IgD-negative memory B cell (primary cell): ENCODE measurements around the gene KRTAP4-6. TPM values are rescaled to one million over a fixed set of nuclear protein-coding genes. Genes with fewer than 3 reads are reported as not detected.
"Not testable (repeated sequence)": the region's sequence is repeated elsewhere in the genome, so short reads cannot be mapped to it uniquely, and the experiment has no call there.

Source experiments
- H3K27ac Mint-ChIP-seq, 3 donors: one replicate each; pipeline ENCODE4 v1.8.0; 2020 to 2022; ENCODE audit warnings: mild to moderate bottlenecking in 3 of 3, mixed read lengths in 3 of 3, moderate library complexity in 1 of 3
- H3K27me3 Mint-ChIP-seq: one replicate; pipeline ENCODE4 v1.8.0; 2021; ENCODE audit warnings: mixed read lengths
- H3K36me3 Mint-ChIP-seq: one replicate; pipeline ENCODE4 v1.8.0; 2020; ENCODE audit warnings: mild to moderate bottlenecking, mixed read lengths
- H3K4me1 Mint-ChIP-seq, 3 donors: one replicate each; pipeline ENCODE4 v1.8.0; 2020 to 2022; ENCODE audit warnings: mixed read lengths in 3 of 3, mild to moderate bottlenecking in 1 of 3
- H3K4me3 Mint-ChIP-seq, 4 donors: one replicate each; pipeline ENCODE4 v1.8.0; 2020 to 2022; ENCODE audit warnings: mild to moderate bottlenecking in 4 of 4, mixed read lengths in 4 of 4, moderate library complexity in 3 of 4
- H3K9me3 Mint-ChIP-seq, 3 donors: one replicate each; pipeline ENCODE4 v1.8.0; 2020 to 2021; ENCODE audit warnings: mixed read lengths in 3 of 3, mild to moderate bottlenecking in 1 of 3
- polyA plus RNA-seq: library from polyadenylated mRNA; unstranded; fragments of 300-500 nt; fragmentation: Illumina TruSeq; gene quantifications from one replicate; pipeline ENCODE4 v1.2.3, GENCODE V29; 2021

KRTAP4-6 gene
- polyA plus RNA-seq: not detected

- peak within 1 kb of the TSS in 1 of 4 donors; percentile 1 for H3K4me3 Mint-ChIP-seq
- H3K27me3 Mint-ChIP-seq: peaks cover 3% of the 10 kb centered on the region
- H3K9me3 Mint-ChIP-seq: peaks cover 11 to 32% (median 11%) of the 10 kb centered on the region in 3 donors
- no peaks in the 10 kb centered on the region for H3K36me3 Mint-ChIP-seq
- peaks cover 1 to 7% (median 4%) of the 10 kb centered on the region in 3 donors for H3K4me1 Mint-ChIP-seq
- no peak within 1 kb of the TSS for H3K27ac Mint-ChIP-seq
These were observed at the start of gene KRTAP4-6 for GRCh38 chr17:41140360-41141131. Gene KRTAP4-6, minus strand, starts transcription at chr17:41140544. Its CDS starts 57 bp downstream, at chr17:41140487.

DNA sequence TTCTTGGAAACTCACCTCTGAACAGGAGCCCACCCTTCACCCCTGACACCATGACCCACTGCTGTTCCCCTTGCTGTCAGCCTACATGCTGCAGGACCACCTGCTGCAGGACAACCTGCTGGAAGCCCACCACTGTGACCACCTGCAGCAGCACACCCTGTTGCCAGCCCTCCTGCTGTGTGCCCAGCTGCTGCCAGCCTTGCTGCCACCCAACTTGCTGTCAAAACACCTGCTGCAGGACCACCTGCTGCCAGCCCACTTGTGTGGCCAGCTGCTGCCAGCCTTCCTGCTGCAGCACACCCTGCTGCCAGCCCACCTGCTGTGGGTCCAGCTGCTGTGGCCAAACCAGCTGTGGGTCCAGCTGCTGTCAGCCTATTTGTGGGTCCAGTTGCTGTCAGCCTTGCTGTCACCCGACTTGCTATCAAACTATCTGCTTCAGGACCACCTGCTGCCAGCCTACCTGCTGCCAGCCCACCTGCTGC lies 49.5 kb upstream of the KRTAP4-6 start, which contains the start of gene KRTAP9-1:
Gene KRTAP9-1, plus strand, starts transcription at position 51 of the 482 bp plus-strand sequence. Its CDS starts 0 bp downstream, at position 51.
- not testable (repeated sequence) for H3K9me3 Mint-ChIP-seq, H3K27ac Mint-ChIP-seq, H3K36me3 Mint-ChIP-seq, H3K4me1 Mint-ChIP-seq
- Mint-ChIP-seq H3K4me3 (peak within 1 kb of the TSS in 1 of 4 donors; percentile 45), H3K27me3 (peaks cover 15% of the 10 kb centered on the region)

- no peak overlapping the region for H3K27ac Mint-ChIP-seq
These were observed 46.5 kb upstream of the KRTAP4-6 start for GRCh38 chr17:41186872-41187271.

DNA sequence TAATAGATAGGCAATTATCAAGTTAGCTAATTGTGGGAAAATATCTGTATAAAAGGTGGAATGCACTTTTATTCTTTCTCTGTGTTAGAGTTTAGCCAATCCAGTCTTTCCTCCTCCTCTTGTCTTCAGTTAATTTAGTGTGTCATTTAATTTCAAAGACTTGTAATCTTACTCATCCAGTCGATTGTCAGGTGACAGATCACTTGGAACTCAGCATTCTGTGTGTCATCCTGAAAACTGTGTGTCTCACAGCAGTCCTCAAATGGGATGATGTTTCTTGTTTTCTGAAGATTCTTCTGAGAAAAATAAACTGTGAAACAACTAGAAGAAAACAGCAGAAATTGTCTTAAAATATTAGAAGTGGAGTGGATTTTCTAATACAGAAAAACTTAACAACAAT lies 44.7 kb upstream of the KRTAP4-6 start:
- Mint-ChIP-seq H3K4me3 (no peak overlapping the region), H3K9me3 (no peaks in the 10 kb centered on the region), H3K27ac (no peak overlapping the region), H3K4me1 (no peaks in the 10 kb centered on the region), H3K27me3 (peaks cover 7% of the 10 kb centered on the region), H3K36me3 (no peaks in the 10 kb centered on the region)

More at GRCh38 chr17:41186872-41187271, 46.5 kb upstream of the KRTAP4-6 start:
- Mint-ChIP-seq H3K36me3 (no peaks in the 10 kb centered on the region), H3K4me3 (no peak overlapping the region), H3K9me3 (no peaks in the 10 kb centered on the region), H3K4me1 (no peaks in the 10 kb centered on the region), H3K27me3 (peaks cover 17% of the 10 kb centered on the region)

DNA sequence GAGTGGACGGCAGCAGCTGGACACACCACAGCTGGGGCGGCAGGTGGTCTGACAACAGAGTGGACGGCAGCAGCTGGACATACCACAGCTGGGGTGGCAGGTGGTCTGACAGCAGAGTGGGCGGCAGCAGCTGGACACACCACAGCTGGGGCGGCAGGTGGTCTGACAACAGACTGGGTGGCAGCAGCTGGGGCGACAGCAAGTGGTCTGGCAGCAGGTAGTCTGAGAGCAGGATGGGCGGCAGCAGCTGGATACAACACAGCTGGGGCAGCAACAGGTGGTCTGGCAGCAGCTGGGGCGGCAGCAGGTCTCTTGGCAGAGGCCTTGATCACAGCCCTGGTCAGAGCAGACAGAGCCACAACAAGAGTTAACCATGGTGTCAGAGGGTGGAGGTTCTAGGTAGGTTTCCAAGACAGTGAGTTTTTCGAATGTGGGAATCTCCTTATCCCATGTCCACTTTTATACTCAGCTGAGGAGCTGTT lies 44.2 kb upstream of the KRTAP4-6 start, which contains the start of gene KRTAP4-1:
Gene KRTAP4-1, minus strand, starts transcription at position 432 of the 482 bp plus-strand sequence. Its CDS starts 57 bp downstream, at position 375.
- Mint-ChIP-seq H3K9me3 (no peaks in the 10 kb centered on the region), H3K27ac (no peak within 1 kb of the TSS), H3K27me3 (peaks cover 7% of the 10 kb centered on the region), H3K4me3 (peak within 1 kb of the TSS in 1 of 4 donors; percentile 51), H3K36me3 (no peaks in the 10 kb centered on the region), H3K4me1 (no peaks in the 10 kb centered on the region)

DNA sequence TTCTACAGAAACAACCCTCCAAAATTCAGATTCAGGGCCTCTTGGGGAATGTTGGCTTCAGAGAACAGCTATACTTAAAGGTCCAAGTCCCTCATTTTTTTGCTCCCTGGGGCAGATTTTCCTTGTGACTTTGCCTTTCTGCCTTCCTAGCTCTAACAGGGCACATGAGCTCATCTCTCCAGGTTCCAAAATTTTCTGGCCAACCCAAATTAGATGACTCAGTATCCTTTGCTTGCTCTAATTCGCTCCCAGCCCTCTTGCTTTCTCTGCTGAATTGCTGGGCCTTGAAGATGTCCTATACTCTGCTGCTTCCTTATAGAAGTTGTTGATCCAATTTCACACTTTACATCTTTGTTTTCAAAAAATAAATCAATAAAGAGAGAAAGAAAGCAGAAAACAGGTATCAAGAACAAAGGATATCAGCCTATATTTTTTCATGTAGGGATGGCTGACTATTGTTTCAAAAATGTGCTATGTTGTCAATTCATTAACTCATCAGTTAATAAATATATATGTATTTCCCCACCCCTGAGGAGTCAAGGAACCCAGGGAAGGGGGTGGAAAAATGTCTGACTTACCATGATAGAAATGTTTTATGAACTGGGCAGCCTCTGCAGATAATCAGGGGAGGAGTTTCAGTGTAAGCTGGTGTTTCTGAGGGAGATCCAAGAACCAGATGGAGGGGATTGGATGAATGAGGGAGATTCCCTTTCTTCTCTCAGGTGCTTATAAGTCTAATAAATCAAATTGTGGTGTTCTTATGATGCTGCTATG lies 38.7 kb upstream of the KRTAP4-6 start:
- H3K27ac Mint-ChIP-seq: no peak overlapping the region
- no peaks in the 10 kb centered on the region for H3K9me3 Mint-ChIP-seq
- no peak overlapping the region for H3K4me3 Mint-ChIP-seq
- H3K4me1 Mint-ChIP-seq: peaks cover 15 to 30% (median 27%) of the 10 kb centered on the region in 3 donors
- H3K36me3 Mint-ChIP-seq: no peaks in the 10 kb centered on the region
- no peaks in the 10 kb centered on the region for H3K27me3 Mint-ChIP-seq

GRCh38 chr17:41178341-41178740 lies 38.0 kb upstream of the KRTAP4-6 start:
- H3K9me3 Mint-ChIP-seq: no peaks in the 10 kb centered on the region
- H3K27ac Mint-ChIP-seq: no peak overlapping the region
- no peaks in the 10 kb centered on the region for H3K27me3 Mint-ChIP-seq
- no peak overlapping the region for H3K4me3 Mint-ChIP-seq
- peaks cover 15 to 32% (median 30%) of the 10 kb centered on the region in 3 donors for H3K4me1 Mint-ChIP-seq
- H3K36me3 Mint-ChIP-seq: no peaks in the 10 kb centered on the region

- Mint-ChIP-seq H3K4me1 (peaks cover 15 to 36% (median 32%) of the 10 kb centered on the region in 3 donors), H3K27me3 (no peaks in the 10 kb centered on the region), H3K9me3 (no peaks in the 10 kb centered on the region), H3K27ac (peak within 1 kb of the TSS in 2 of 3 donors; percentile 47 to 64), H3K36me3 (no peaks in the 10 kb centered on the region), H3K4me3 (peak within 1 kb of the TSS in 1 of 4 donors; percentile 75)
These were observed 37.5 kb upstream of the KRTAP4-6 start, which contains the start of gene KRTAP4-2 for GRCh38 chr17:41177727-41178271. Gene KRTAP4-2, minus strand, starts transcription at chr17:41178221. Its CDS starts 57 bp downstream, at chr17:41178164.

- H3K4me1 Mint-ChIP-seq: peaks cover 15 to 38% (median 32%) of the 10 kb centered on the region in 3 donors
- peak overlapping the region in 2 of 3 donors; percentile 47 to 64 for H3K27ac Mint-ChIP-seq
- H3K9me3 Mint-ChIP-seq: no peaks in the 10 kb centered on the region
- no peaks in the 10 kb centered on the region for H3K36me3 Mint-ChIP-seq
- peak overlapping the region in 2 of 4 donors; percentile 42 to 75 for H3K4me3 Mint-ChIP-seq
- H3K27me3 Mint-ChIP-seq: no peaks in the 10 kb centered on the region
These were observed 36.5 kb upstream of the KRTAP4-6 start for GRCh38 chr17:41176744-41177387.

DNA sequence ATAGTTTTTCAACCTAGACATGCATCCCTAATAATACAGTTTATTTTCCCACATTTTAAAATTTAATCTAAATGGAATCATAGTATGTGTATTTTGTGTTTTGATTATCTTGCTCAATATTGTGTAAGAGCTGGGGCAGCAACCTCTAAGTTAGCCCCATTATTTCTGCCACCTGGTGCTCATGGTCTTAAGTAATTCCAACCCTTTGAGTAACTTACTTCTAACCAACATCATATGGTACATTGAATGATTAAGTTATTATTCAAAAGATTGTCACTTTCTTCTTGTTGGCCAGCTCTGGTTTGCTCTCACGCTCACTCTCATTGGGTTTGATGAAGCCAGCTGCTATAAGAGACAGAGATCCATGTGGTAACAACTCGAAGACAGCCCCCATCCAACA lies 31.5 kb upstream of the KRTAP4-6 start:
- Mint-ChIP-seq H3K36me3 (no peaks in the 10 kb centered on the region), H3K4me3 (no peak overlapping the region), H3K4me1 (peaks cover 10 to 22% (median 19%) of the 10 kb centered on the region in 3 donors), H3K27ac (no peak overlapping the region), H3K9me3 (no peaks in the 10 kb centered on the region), H3K27me3 (peaks cover 2% of the 10 kb centered on the region)

GRCh38 chr17:41168121-41168520 lies 27.8 kb upstream of the KRTAP4-6 start, which contains the start of gene KRTAP4-3:
Gene KRTAP4-3, minus strand, starts transcription at chr17:41168221. Its CDS starts 49 bp downstream, at chr17:41168172.
- no peaks in the 10 kb centered on the region for H3K9me3 Mint-ChIP-seq
- H3K27me3 Mint-ChIP-seq: peaks cover 5% of the 10 kb centered on the region
- H3K27ac Mint-ChIP-seq: no peak within 1 kb of the TSS
- peaks cover 0 to 5% (median 0%) of the 10 kb centered on the region in 3 donors for H3K4me1 Mint-ChIP-seq
- no peaks in the 10 kb centered on the region for H3K36me3 Mint-ChIP-seq
- no peak within 1 kb of the TSS for H3K4me3 Mint-ChIP-seq

DNA sequence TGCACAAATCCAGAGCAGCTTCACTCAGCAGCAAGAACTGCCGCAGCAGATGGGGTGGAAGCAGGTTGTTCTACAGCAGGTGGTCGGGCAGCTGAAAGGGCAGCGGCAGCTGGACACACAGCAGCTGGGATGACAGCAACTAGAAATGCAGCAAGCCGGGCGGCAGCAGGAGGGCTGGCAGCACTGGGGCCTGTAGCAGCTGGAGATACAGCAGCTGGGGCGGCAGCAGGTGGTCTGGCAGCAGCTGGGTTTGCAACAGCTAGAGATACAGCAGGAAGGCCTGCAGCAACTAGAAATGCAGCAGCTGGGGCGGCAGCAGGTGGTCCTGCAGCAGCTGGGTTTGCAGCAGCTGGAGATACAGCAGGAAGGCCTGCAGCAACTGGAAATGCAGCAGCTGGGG lies 27.2 kb upstream of the KRTAP4-6 start:
- H3K36me3 Mint-ChIP-seq: no peaks in the 10 kb centered on the region
- peaks cover 0 to 2% (median 0%) of the 10 kb centered on the region in 3 donors for H3K4me1 Mint-ChIP-seq
- H3K4me3 Mint-ChIP-seq: no peak overlapping the region
- peaks cover 5% of the 10 kb centered on the region for H3K27me3 Mint-ChIP-seq
- H3K27ac Mint-ChIP-seq: no peak overlapping the region
- H3K9me3 Mint-ChIP-seq: no peaks in the 10 kb centered on the region

DNA sequence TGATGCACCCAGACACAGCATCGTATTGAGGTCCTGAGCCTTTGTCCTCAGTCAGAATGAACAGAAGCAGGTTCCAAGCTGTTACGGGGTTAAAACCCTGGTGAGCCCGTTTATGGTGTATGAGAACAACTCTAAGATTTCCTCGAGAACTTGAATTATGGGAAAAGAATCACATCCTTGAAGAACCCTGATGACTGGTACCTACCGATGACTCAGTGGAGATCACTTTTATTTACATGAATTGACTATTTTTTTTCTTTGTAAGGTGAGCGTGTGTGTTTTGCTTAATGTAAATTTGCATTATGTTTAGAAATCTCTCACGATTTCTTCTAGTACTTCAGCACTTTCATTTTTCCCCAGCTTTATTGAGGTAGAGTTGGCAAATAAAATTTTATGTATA lies 23.5 kb upstream of the KRTAP4-6 start:
- H3K27me3 Mint-ChIP-seq: peaks cover 10% of the 10 kb centered on the region
- no peak overlapping the region for H3K4me3 Mint-ChIP-seq
- H3K9me3 Mint-ChIP-seq: no peaks in the 10 kb centered on the region
- no peak overlapping the region for H3K27ac Mint-ChIP-seq
- peaks cover 0 to 1% (median 0%) of the 10 kb centered on the region in 3 donors for H3K4me1 Mint-ChIP-seq
- H3K36me3 Mint-ChIP-seq: no peaks in the 10 kb centered on the region

DNA sequence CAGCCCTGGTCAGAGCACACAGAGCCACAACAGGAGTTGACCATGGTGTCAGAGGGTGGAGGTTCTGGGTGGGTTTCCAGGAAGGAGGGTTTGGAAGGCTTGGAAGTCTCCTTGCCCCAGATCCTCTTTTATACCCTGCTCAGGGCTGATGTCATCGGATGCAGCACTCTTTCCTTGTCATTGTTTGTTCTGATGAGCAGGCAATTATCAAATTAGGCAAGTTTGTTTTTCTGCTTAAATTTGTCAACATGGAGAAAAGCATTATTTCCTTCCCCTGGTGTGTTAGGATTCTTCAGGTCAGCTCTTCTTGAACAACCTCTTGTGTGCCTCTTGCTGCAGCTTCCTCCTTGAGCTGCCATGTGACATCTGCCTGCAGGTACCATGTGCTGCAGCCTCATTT lies 20.3 kb upstream of the KRTAP4-6 start, which contains the start of gene KRTAP4-4:
Gene KRTAP4-4, minus strand, starts transcription at position 101 of the 400 bp plus-strand sequence. Its CDS starts 57 bp downstream, at position 44.
- Mint-ChIP-seq H3K4me3 (no peak within 1 kb of the TSS), H3K27ac (no peak within 1 kb of the TSS), H3K36me3 (no peaks in the 10 kb centered on the region), H3K4me1 (peaks cover 0 to 1% (median 0%) of the 10 kb centered on the region in 3 donors), H3K9me3 (peaks cover 0 to 3% (median 0%) of the 10 kb centered on the region in 3 donors), H3K27me3 (peaks cover 11% of the 10 kb centered on the region)
